Right lobe of liver (tissue), 6 donors: Measurements from ENCODE around the gene NPNT. TPM values are rescaled to one million over a fixed set of nuclear protein-coding genes. Genes with fewer than 3 reads are reported as not detected.

ENCODE experiments used
- ATAC-seq, 4 donors: fragments of 200-7000 bp; cut with Tn5 transposase; one replicate each; pipeline ENCODE4 v1.9.1; 2020; ENCODE audit warnings: mild to moderate bottlenecking in 4 of 4, moderate library complexity in 4 of 4
- DNase-seq, 3 donors: peaks; one replicate each; pipeline ENCODE4 v3.0.0-alpha.2; 2020
- H3K27ac ChIP-seq, 3 donors: fragments of 200-600 bp; one replicate each; pipeline ENCODE4 v1.8.0; 2022
- H3K27me3 ChIP-seq, 2 donors: fragments of 200-600 bp; one replicate each; pipeline ENCODE4 v1.8.0; 2022
- H3K36me3 ChIP-seq, 4 donors: fragments of 200-600 bp; sonication (generic) in 1 of 4; one replicate each; pipeline versions ENCODE4 v1.5.1 to v1.8.0; 2017 to 2022; ENCODE audit warnings: control low read depth in 1 of 4
- H3K4me1 ChIP-seq, 4 donors: fragments of 200-600 bp; sonication (generic) in 1 of 4; one replicate each; pipeline versions ENCODE4 v1.5.1 to v1.8.0; 2017 to 2022; ENCODE audit warnings: control low read depth in 1 of 4
- H3K4me3 ChIP-seq, 3 donors: fragments of 200-600 bp; one replicate each; pipeline ENCODE4 v1.8.0; 2022
- H3K9me3 ChIP-seq, 4 donors: fragments of 200-600 bp; sonication (generic) in 1 of 4; one replicate each; pipeline versions ENCODE4 v1.5.1 to v1.8.0; 2017 to 2022; ENCODE audit warnings: control low read depth in 1 of 4
- CTCF ChIP-seq, 4 donors: fragments of 200-600 bp in 3 of 4; fragments of 450-650 bp in 1 of 4; IDR thresholded peaks; one replicate each; pipeline versions ENCODE4 v1.5.1 to v1.8.0; 2016 to 2022; ENCODE audit warnings: antibody characterized with exemption in 4 of 4, mild to moderate bottlenecking in 2 of 4
- POLR2A ChIP-seq: fragments of 450-650 bp; IDR thresholded peaks from one replicate; pipeline ENCODE4 v1.6.1; 2017; ENCODE audit warnings: antibody characterized with exemption, mild to moderate bottlenecking
- WGBS: methylation state at CpG from one replicate; pipeline ENCODE4 v1.1.6; 2018; ENCODE audit warnings: low coverage, low lambda C conversion rate; ENCODE audit not compliant: insufficient coverage; ENCODE audit errors: missing lambda C conversion rate; 5-methylcytosine and 5-hydroxymethylcytosine counted together
- intact Hi-C, 2 donors: fragments of 100-400 bp; cut with DNase I; formaldehyde crosslinking; loops; one replicate each; pipeline versions ENCODE4 v1.11.2 to v1.14.1; 2022
- total RNA-seq, 6 experiments: library from RNA; depleted of rRNA in 2 of 6; stranded (reverse); fragments of >200 nt in 2 of 6; fragmentation: NEBNext Ultra II Directional in 3 of 6; extraction: Animal tissue kit (Norgen Biotek cat#: 25700) in 3 of 6; gene quantifications; one replicate each; pipeline versions ENCODE4 v1.1.0 to v1.2.4, GENCODE V29; 2016 to 2023
- donor health status: DM: no; HTN: yes; CAD: no.
- donor health status: DM: no; HTN: no; CAD: no.
- donor health status: DM: no; HTN: no; CAD: no.
- donor health status: DM: no; HTN: yes; CAD: no.
- donor health status: DM: no; HTN: yes; CAD: no.

The NPNT gene
- total RNA-seq, 6 experiments from 2014 or later, result 0.71 to 1.7 (median 1.1) TPM

- 71% methylated on average over 4 of the region's 4 CpGs for WGBS
- Histone ChIP-seq H3K9me3 (no peaks in the 10 kb centered on the region), H3K27me3 (no peaks in the 10 kb centered on the region), H3K27ac (no peak overlapping the region), H3K36me3 (no peaks in the 10 kb centered on the region), H3K4me1 (no peaks in the 10 kb centered on the region), H3K4me3 (no peak overlapping the region)
- ATAC-seq, result no peak
- no peak for DNase-seq
- intact Hi-C loops, result no loop called here
- TF ChIP-seq POLR2A (no peak), CTCF (IDR thresholded peaks at IDR 0.05) (no peak)
Observed at GRCh38 chr4:105957680-105958079, 62.4 kb downstream of the NPNT start.

DNA sequence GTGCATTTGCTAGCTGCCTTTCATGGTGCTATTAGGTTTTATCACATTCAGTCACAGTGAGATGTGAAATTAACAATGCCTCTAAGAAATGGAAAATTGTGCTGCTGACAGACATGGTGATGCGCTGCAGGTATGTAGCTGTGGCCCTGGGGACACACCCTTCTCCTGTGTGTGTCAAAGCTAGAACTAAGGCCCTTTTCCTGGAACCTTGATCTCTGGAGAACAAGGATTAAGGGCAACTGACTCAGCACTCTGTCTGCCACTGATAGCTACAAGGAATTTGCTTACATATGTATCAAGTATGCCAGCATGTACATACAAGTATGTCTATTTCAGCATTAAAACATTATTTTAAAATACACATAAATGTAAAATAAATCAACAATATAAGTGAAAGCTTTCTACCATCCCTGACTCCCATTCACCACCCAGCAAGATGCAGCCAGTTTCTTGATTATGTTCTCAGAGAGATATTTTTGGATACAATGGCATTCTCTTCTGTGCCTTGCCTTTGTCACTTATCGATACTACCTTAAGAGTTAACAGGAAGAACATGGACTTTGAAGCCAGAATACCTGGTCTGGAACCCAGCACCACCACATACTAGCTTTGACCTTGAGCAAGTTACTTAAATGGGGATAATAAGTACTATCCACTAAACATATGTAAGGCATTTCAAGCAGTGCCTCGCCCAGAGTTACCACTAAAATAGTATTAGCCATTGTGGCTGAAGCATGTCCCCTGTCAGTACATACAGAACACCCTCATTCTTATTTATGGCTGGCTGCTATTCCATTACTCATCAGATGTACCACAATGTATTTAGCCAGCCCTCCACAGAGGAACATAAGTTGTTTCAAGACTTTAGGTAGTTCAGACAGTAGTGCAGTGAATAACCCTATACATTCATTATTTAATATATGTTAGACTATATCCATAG, 68.5 kb downstream of the NPNT start:
- Histone ChIP-seq H3K4me3 (no peak overlapping the region), H3K27ac (no peak overlapping the region), H3K27me3 (no peaks in the 10 kb centered on the region), H3K4me1 (no peaks in the 10 kb centered on the region), H3K9me3 (no peaks in the 10 kb centered on the region), H3K36me3 (no peaks in the 10 kb centered on the region)
- no peak for TF ChIP-seq POLR2A
- no peak for TF ChIP-seq CTCF (IDR thresholded peaks at IDR 0.05)
- DNase-seq (no peak), ATAC-seq (no peak)
- intact Hi-C loops, result no loop called here
- 89% methylated on average over 3 of the region's 3 CpGs for WGBS

GRCh38 chr4:105965183-105965800, 70.0 kb downstream of the NPNT start:
- no peak overlapping the region for H3K4me3 ChIP-seq
- H3K27me3 ChIP-seq, result no peaks in the 10 kb centered on the region
- DNase-seq, result no peak
- intact Hi-C loops, result no loop called here
- H3K9me3 ChIP-seq, result no peaks in the 10 kb centered on the region
- H3K27ac ChIP-seq, result no peak overlapping the region
- TF ChIP-seq CTCF (IDR thresholded peaks at IDR 0.05) (no peak), POLR2A (no peak)
- no peaks in the 10 kb centered on the region for H3K4me1 ChIP-seq
- ATAC-seq, result no peak
- 51% methylated on average over 6 of the region's 6 CpGs for WGBS
- no peaks in the 10 kb centered on the region for H3K36me3 ChIP-seq

- no peak overlapping the region for H3K27ac ChIP-seq
- DNase-seq (no peak), ATAC-seq (no peak)
Observed at GRCh38 chr4:105966051-105966450, 70.8 kb downstream of the NPNT start.

More at GRCh38 chr4:105966051-105966450, 70.8 kb downstream of the NPNT start:
- Histone ChIP-seq H3K36me3 (no peaks in the 10 kb centered on the region), H3K9me3 (no peaks in the 10 kb centered on the region), H3K4me1 (no peaks in the 10 kb centered on the region), H3K27me3 (no peaks in the 10 kb centered on the region), H3K4me3 (no peak overlapping the region)
- TF ChIP-seq POLR2A (no peak), CTCF (IDR thresholded peaks at IDR 0.05) (no peak)
- intact Hi-C loops, result no loop called here
